IMR-90 (cell line): ENCODE measurements around the gene ARHGAP32. TPM values are rescaled to one million over a fixed set of nuclear protein-coding genes. Genes with fewer than 3 reads are reported as not detected.

Source experiments
- ATAC-seq: fragments of 200-7000 bp; cut with Tn5 transposase; 2 replicates; pipeline ENCODE4 v1.9.1; 2020; ENCODE audit warnings: low read depth, mild to moderate bottlenecking, moderate library complexity
- BruUV-seq: library from RNA; stranded (reverse); fragments of 400-500 nt; replicated peaks from 2 replicates; lab custom pipeline; 2021; lab: Mats Ljungman, UMichigan
- CTCF ChIA-PET: fragments of 300-600 bp; formaldehyde crosslinking; extraction: SDS; loops from one replicate; lab custom pipeline; 2021; ENCODE audit warnings: antibody characterized with exemption; lab: Yijun Ruan, JAX
- POLR2A ChIA-PET: fragments of 300-600 bp; sonication (Branson Sonifier 250); formaldehyde crosslinking; loops from one replicate; lab custom pipeline; 2022; ENCODE audit warnings: antibody characterized with exemption; ENCODE audit not compliant: unreplicated experiment; lab: Charles Lee
- DNase-seq: peaks from one replicate; pipeline ENCODE4 v3.0.0; 2013
- H2AFZ ChIP-seq: replicated peaks from 2 replicates; pipeline ENCODE3; 2013; ENCODE audit warnings: low read length, mild to moderate bottlenecking; ENCODE audit not compliant: poor library complexity
- H2AK5ac ChIP-seq: 2 replicates; pipeline ENCODE4 v1.6.1; 2013; ENCODE audit warnings: low read depth, low read length, inconsistent platforms
- H2AK9ac ChIP-seq: replicated peaks from 2 replicates; pipeline ENCODE3; 2013; ENCODE audit warnings: mild to moderate bottlenecking, low read depth, low read length, moderate library complexity; ENCODE audit not compliant: poor library complexity
- H2BK120ac ChIP-seq: 2 replicates; pipeline ENCODE4 v1.6.1; 2013; ENCODE audit warnings: low read depth, low read length, inconsistent platforms
- H2BK15ac ChIP-seq: 3 replicates; pipeline ENCODE4 v1.6.1; 2013; ENCODE audit warnings: low read depth, low read length, inconsistent platforms
- H2BK20ac ChIP-seq: 2 replicates; pipeline ENCODE4 v1.6.1; 2013; ENCODE audit warnings: low read depth, mild to moderate bottlenecking, inconsistent platforms, low read length, moderate library complexity
- H2BK5ac ChIP-seq: 2 replicates; pipeline ENCODE4 v1.6.1; 2013; ENCODE audit warnings: mild to moderate bottlenecking, low read depth, low read length, inconsistent platforms; ENCODE audit not compliant: poor library complexity, severe bottlenecking
- H3K14ac ChIP-seq: replicated peaks from 2 replicates; pipeline ENCODE4 v1.6.1; 2013; ENCODE audit warnings: low read depth, low read length, inconsistent platforms
- H3K18ac ChIP-seq: 2 replicates; pipeline ENCODE4 v1.6.1; 2013; ENCODE audit warnings: low read depth, low read length, control low read depth
- H3K23ac ChIP-seq: 2 replicates; pipeline ENCODE4 v1.6.1; 2013; ENCODE audit warnings: low read depth, low read length, inconsistent platforms
- H3K27ac ChIP-seq: 2 replicates; pipeline ENCODE4 v1.5.1; 2013; ENCODE audit warnings: mild to moderate bottlenecking, control low read depth, low read length; ENCODE audit not compliant: insufficient read depth
- H3K27me3 ChIP-seq: 2 replicates; pipeline ENCODE4 v1.6.1; 2013; ENCODE audit warnings: low read length; ENCODE audit not compliant: control insufficient read depth, insufficient read depth
- H3K36me3 ChIP-seq: 2 replicates; pipeline ENCODE4 v1.6.1; 2013; ENCODE audit warnings: low read length, mixed read lengths; ENCODE audit not compliant: control insufficient read depth, insufficient read depth
- H3K4ac ChIP-seq: 2 replicates; pipeline ENCODE4 v1.6.1; 2013; ENCODE audit warnings: low read depth, low read length, inconsistent platforms
- H3K4me1 ChIP-seq: 2 replicates; pipeline ENCODE4 v1.6.1; 2013; ENCODE audit warnings: low read length, mixed read lengths; ENCODE audit not compliant: control insufficient read depth, insufficient read depth
- H3K4me2 ChIP-seq: 2 replicates; pipeline ENCODE4 v1.6.1; 2013; ENCODE audit warnings: low read depth, mild to moderate bottlenecking, control low read depth, low read length, moderate library complexity
- H3K4me3 ChIP-seq: 2 replicates; pipeline ENCODE4 v1.5.1; 2013; ENCODE audit warnings: low read depth, mild to moderate bottlenecking, control low read depth, low read length, moderate library complexity; ENCODE audit not compliant: insufficient read depth
- H3K56ac ChIP-seq: 2 replicates; pipeline ENCODE4 v1.6.1; 2013; ENCODE audit warnings: low read length, inconsistent platforms; ENCODE audit not compliant: insufficient read depth; ENCODE audit errors: extremely low read depth
- H3K79me1 ChIP-seq, 2 experiments: 2 replicates each; pipeline ENCODE4 v1.6.1; 2013; ENCODE audit warnings: low read length in 2 of 2, inconsistent platforms in 1 of 2, low read depth in 1 of 2
- H3K9ac ChIP-seq: 2 replicates; pipeline ENCODE4 v1.6.1; 2013; ENCODE audit warnings: low read depth, low read length, control low read depth
- H3K9me1 ChIP-seq: 2 replicates; pipeline ENCODE4 v1.6.1; 2013; ENCODE audit warnings: low read length, inconsistent platforms; ENCODE audit not compliant: insufficient read depth
- H3K9me3 ChIP-seq: 2 replicates; pipeline ENCODE4 v1.6.1; 2013; ENCODE audit warnings: low read length; ENCODE audit not compliant: control insufficient read depth, insufficient read depth
- H4K20me1 ChIP-seq: 2 replicates; pipeline ENCODE4 v1.6.1; 2013; ENCODE audit warnings: low read length, inconsistent platforms; ENCODE audit not compliant: insufficient read depth
- H4K5ac ChIP-seq: 2 replicates; pipeline ENCODE4 v1.6.1; 2013; ENCODE audit warnings: mild to moderate bottlenecking, low read depth, low read length, control low read depth
- H4K8ac ChIP-seq, 2 experiments: 2 replicates each; pipeline ENCODE4 v1.6.1; 2013; ENCODE audit warnings: low read depth in 2 of 2, low read length in 2 of 2, control low read depth in 1 of 2, inconsistent platforms in 1 of 2
- H4K91ac ChIP-seq: 2 replicates; pipeline ENCODE4 v1.6.1; 2013; ENCODE audit warnings: low read depth, low read length, inconsistent platforms; ENCODE audit not compliant: insufficient read depth
- FOS ChIP-seq: fragments of 150-350 bp; IDR thresholded peaks from 2 replicates; pipeline ENCODE4 v1.6.1; 2016; ENCODE audit warnings: low read depth, low read length
- NFE2L2 ChIP-seq: fragments of 150-350 bp; IDR thresholded peaks from 2 replicates; pipeline ENCODE4 v1.6.1; 2016; ENCODE audit warnings: low read depth, mild to moderate bottlenecking, low read length
- WGBS, 2 experiments: methylation state at CpG; one replicate each; pipeline versions ENCODE4 v1.1.5 to v1.1.7; 2013; ENCODE audit warnings: missing lambda C conversion rate in 2 of 2; ENCODE audit not compliant: insufficient read length in 1 of 2; ENCODE audit errors: extremely low coverage in 2 of 2; 5-methylcytosine and 5-hydroxymethylcytosine counted together
- dilution Hi-C: fragments of 300-500 bp; cut with HindIII; formaldehyde crosslinking; loops from one replicate; pipeline ENCODE4 v1.14.3; 2018; ENCODE audit warnings: low sequenced_read_pairs; ENCODE audit not compliant: unreplicated experiment
- in situ Hi-C: fragments of 300-500 bp; cut with MboI; formaldehyde crosslinking; loops from 3 replicates; pipeline ENCODE4 v1.14.3; 2019; ENCODE audit warnings: low sequenced_read_pairs, inconsistent platforms, mixed read lengths
- intact Hi-C: fragments of 100-400 bp; cut with micrococcal nuclease; formaldehyde crosslinking; loops from 2 replicates; pipeline ENCODE4 v1.10.0; 2022
- polyA plus RNA-seq, 3 experiments: library from polyadenylated mRNA; depleted of rRNA; stranded (reverse); fragments of >200 nt; gene quantifications; 2 replicates each; pipeline ENCODE4 v1.2.3, GENCODE V29; 2012; ENCODE audit warnings: low replicate concordance in 1 of 3
- total RNA-seq: library from RNA; depleted of rRNA; stranded (reverse); fragments of >200 nt; gene quantifications from 2 replicates; pipeline ENCODE4 v1.2.3, GENCODE V29; 2012

ARHGAP32 gene
- total and polyA plus RNA-seq, 2 of the 4 experiments (the other 2 are of a cell fraction): 4.1 to 8.4 TPM

DNA sequence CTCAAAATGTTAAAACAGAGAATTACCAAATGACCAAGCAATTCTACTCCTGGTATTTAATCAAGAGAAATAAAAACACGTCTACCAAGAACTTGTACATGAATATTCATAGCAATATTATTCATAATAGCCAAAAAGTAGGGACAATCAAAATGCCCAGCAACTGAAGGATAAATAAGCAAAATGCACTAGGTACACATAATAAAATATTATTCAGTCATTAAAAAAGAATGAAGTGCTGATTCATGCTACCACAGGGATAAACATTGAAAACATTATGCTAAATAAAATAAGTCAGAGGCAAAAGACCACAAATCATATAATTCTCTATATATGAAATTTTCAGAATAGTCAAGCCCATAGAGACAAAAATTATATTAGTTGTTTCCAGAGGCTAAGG lies 24.8 kb downstream of the ARHGAP32 start:
- H2AFZ ChIP-seq: no peak overlapping the region
- no peak overlapping the region for H3K14ac ChIP-seq
- H3K9me1 ChIP-seq: no peaks in the 10 kb centered on the region
- no peak overlapping the region for H4K91ac ChIP-seq
- no peak overlapping the region for H2BK20ac ChIP-seq
- H3K4ac ChIP-seq: no peak overlapping the region
- H3K9me3 ChIP-seq: no peaks in the 10 kb centered on the region
- intact Hi-C loops (no loop called here), in situ Hi-C loops (no loop called here), dilution Hi-C loops (no loop called here)
- H3K27me3 ChIP-seq: no peaks in the 10 kb centered on the region
- no peak overlapping the region for H3K4me2 ChIP-seq
- no peak overlapping the region for H3K18ac ChIP-seq
- H2BK15ac ChIP-seq: no peak overlapping the region
- H4K8ac ChIP-seq: no peak overlapping the region
- DNase-seq (peak; percentile 9), ATAC-seq (no peak)
- H3K79me1 ChIP-seq: peaks cover 3% of the 10 kb centered on the region in 2 experiments; a peak in 2 of 4 replicates
- H3K23ac ChIP-seq: no peak overlapping the region
- no TSS peak for BruUV-seq
- POLR2A ChIA-PET: no interaction called here
- TF ChIP-seq NFE2L2 (0 out of 2 replicates have a peak, but pooled peaks have one; percentile 51), FOS (no peak)
- no peak overlapping the region for H2AK9ac ChIP-seq
- no peak overlapping the region for H3K56ac ChIP-seq
- no peak overlapping the region for H3K27ac ChIP-seq
- H2BK5ac ChIP-seq: no peak overlapping the region
- no peak overlapping the region for H3K9ac ChIP-seq
- CTCF ChIA-PET: no interaction called here
- H2AK5ac ChIP-seq: no peak overlapping the region
- H4K5ac ChIP-seq: no peak overlapping the region
- WGBS, 2 experiments: no CpG with 5 or more reads among the region's 1 CpG
- no peaks in the 10 kb centered on the region for H3K36me3 ChIP-seq
- H3K4me3 ChIP-seq: no peak overlapping the region
- H2BK120ac ChIP-seq: no peak overlapping the region
- no peaks in the 10 kb centered on the region; the same call in 1 of the 2 replicates for H3K4me1 ChIP-seq
- no peaks in the 10 kb centered on the region for H4K20me1 ChIP-seq
